Stimulated activated naive CD4-positive, alpha-beta T cell treated with Interleukin-2 at 50 U/mL for 16 hours (primary cell): ENCODE data around the gene SLC4A11.

ENCODE experiments used
- DNase-seq: peaks from one replicate; lab custom pipeline; 2025; lab: John Stamatoyannopoulos, UW

The SLC4A11 gene

GRCh38 chr20:3239026-3239866, at the start of gene SLC4A11:
TSS of gene SLC4A11 (minus strand) at chr20:3239190. CDS start at chr20:3239137, 53 bp downstream.
- peak; percentile 7 for DNase-seq

- no peak for DNase-seq
Observed at GRCh38 chr20:3283222-3283820, 44.3 kb upstream of the SLC4A11 start.

- no peak for DNase-seq
Observed at GRCh38 chr20:3282271-3283221, 43.6 kb upstream of the SLC4A11 start.

GRCh38 chr20:3281437-3281836, 42.4 kb upstream of the SLC4A11 start:
- DNase-seq, result no peak

- no peak for DNase-seq
Observed at GRCh38 chr20:3279761-3280160, 40.8 kb upstream of the SLC4A11 start.

- no peak for DNase-seq
Observed at GRCh38 chr20:3277686-3278465, 38.9 kb upstream of the SLC4A11 start.

- DNase-seq, result no peak
Observed at GRCh38 chr20:3276680-3277015, 37.7 kb upstream of the SLC4A11 start.

GRCh38 chr20:3275966-3276679, 37.1 kb upstream of the SLC4A11 start:
- no peak for DNase-seq

GRCh38 chr20:3275064-3275935, 36.3 kb upstream of the SLC4A11 start:
- DNase-seq, result no peak

GRCh38 chr20:3273371-3273770, 34.4 kb upstream of the SLC4A11 start:
- no peak for DNase-seq

- DNase-seq, result no peak
Observed at GRCh38 chr20:3270051-3270450, 31.1 kb upstream of the SLC4A11 start.

GRCh38 chr20:3262566-3262965, 23.6 kb upstream of the SLC4A11 start:
- DNase-seq, result no peak

- DNase-seq, result no peak
Observed at GRCh38 chr20:3258429-3258828, 19.4 kb upstream of the SLC4A11 start.

- no peak for DNase-seq
Observed at GRCh38 chr20:3255728-3256127, 16.7 kb upstream of the SLC4A11 start.

GRCh38 chr20:3251806-3252205, 12.8 kb upstream of the SLC4A11 start:
- DNase-seq, result no peak

GRCh38 chr20:3250091-3250504, 11.1 kb upstream of the SLC4A11 start:
- no peak for DNase-seq

GRCh38 chr20:3248993-3249347, 10.0 kb upstream of the SLC4A11 start:
- DNase-seq, result no peak

- DNase-seq, result no peak
Observed at GRCh38 chr20:3248167-3248992, 9.4 kb upstream of the SLC4A11 start.

- DNase-seq, result no peak
Observed at GRCh38 chr20:3247638-3248037, 8.6 kb upstream of the SLC4A11 start.
